Measurements from ENCODE around the gene MRPL55. TPM values are rescaled to one million over a fixed set of nuclear protein-coding genes. Genes with fewer than 3 reads are reported as not detected.

MRPL55 gene
- total and polyA plus RNA-seq, 2 of the 13 experiments (the other 11 are each of a cell fraction or from before 2014, with no cell fraction given) = 58.6 to 92.9 TPM

DNA sequence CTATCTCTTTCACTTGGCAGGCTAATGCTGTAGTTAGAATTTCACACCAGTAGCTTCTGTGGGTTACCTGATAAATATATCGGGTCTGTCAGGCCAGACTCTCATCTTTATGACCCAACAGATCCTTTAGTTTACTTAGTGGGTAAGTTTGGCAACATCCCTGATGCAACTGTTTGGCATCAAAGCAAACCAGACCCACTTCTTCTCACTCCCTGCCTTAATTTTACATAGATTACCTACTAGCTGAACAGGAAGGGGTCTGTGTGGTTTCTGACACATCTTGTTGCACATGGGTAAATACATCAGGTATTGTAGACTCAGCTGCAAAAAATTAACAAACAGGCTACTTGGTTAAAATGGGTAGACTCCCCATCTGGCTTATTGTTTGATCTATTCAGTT lies 27.8 kb upstream of the MRPL55 start (continued):
- TF ChIP-seq GATAD2A (CRISPR knock-in tag; IDR thresholded peaks at IDR 0.05) = 0 out of 2 replicates have a peak, but pooled peaks have one; percentile 12
- TF ChIP-seq, protein P1, sequence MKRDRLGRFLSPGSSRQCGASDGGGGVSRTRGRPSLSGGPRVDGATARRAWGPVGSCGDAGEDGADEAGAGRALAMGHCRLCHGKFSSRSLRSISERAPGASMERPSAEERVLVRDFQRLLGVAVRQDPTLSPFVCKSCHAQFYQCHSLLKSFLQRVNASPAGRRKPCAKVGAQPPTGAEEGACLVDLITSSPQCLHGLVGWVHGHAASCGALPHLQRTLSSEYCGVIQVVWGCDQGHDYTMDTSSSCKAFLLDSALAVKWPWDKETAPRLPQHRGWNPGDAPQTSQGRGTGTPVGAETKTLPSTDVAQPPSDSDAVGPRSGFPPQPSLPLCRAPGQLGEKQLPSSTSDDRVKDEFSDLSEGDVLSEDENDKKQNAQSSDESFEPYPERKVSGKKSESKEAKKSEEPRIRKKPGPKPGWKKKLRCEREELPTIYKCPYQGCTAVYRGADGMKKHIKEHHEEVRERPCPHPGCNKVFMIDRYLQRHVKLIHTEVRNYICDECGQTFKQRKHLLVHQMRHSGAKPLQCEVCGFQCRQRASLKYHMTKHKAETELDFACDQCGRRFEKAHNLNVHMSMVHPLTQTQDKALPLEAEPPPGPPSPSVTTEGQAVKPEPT (CRISPR knock-in tag; IDR thresholded peaks at IDR 0.05; ENCODE audit: low read depth) = no peak
- peak; percentile 23; the same call in 1 of the 2 replicates for TF ChIP-seq TBX3 (IDR thresholded peaks at IDR 0.05; ENCODE audit: borderline replicate concordance)

DNA sequence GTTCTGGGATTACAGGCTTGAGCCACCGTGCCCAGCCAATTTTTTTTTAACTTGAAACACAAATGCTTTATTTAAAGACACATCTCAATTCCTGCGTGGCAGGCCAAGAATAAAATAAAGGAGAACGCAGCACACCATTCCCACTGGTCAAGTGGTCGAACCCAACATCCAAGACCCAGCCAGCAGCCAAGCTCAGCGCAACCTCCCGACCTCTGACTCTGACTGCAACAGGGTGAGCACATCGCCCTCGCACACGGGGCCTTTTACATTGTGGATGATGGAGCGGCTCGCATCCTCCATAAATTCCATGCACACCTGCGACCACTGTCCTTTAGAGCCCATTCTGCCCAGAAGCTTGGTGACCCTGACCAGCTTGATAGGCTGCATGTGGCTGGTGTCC lies 25.5 kb upstream of the MRPL55 start:
- peaks cover 9% of the 10 kb centered on the region for H3K4me1 ChIP-seq (ENCODE audit: insufficient read depth, low read length)
- in situ Hi-C loops (cut with HindIII; ENCODE audit: extremely low pct_ligation_motif_present, low pct_unique_long_range_greater_than_20kb) (no loop called here), intact Hi-C loops (cut with micrococcal nuclease; ENCODE audit: unreplicated experiment) (no loop called here)
- no peak overlapping the region for H3K9ac ChIP-seq (ENCODE audit: insufficient read depth, low read depth, low read length)
- DNase-seq (ENCODE audit: low spot score) (no peak), ATAC-seq (no peak), FAIRE-seq (no peak)
- ChIA-PET CTCF (ENCODE audit: low intra/inter-chr PET ratio, low total read pairs) (no interaction called here), POLR2A (interaction anchor here (1.1 kb wide), 1 partner anchor 31 kb away, joined by 3 read pairs; the partner anchor contains the start of gene IBA57)
- H3K36me3 ChIP-seq (replicated peaks in 1 of 2; ENCODE audit: control insufficient read depth in 1 of 2, insufficient read depth in 2 of 2, low read length in 2 of 2) = no peaks in the 10 kb centered on the region
- WGBS (ENCODE audit: low lambda C conversion rate) = 34% methylated on average over 11 of the region's 12 CpGs
- no peak overlapping the region for H3K4me3 ChIP-seq (replicated peaks in 1 of 3; ENCODE audit: insufficient read depth in 1 of 3, low read depth in 2 of 3, low read length in 3 of 3)
- no TSS peak for BruUV-seq (replicated peaks)
- H3K9me3 ChIP-seq (ENCODE audit: low read length) = no peaks in the 10 kb centered on the region
- H3K27me3 ChIP-seq (ENCODE audit: control insufficient read depth in 1 of 2, insufficient read depth in 2 of 2, low read length in 2 of 2) = peaks cover 0 to 8% of the 10 kb centered on the region in 2 experiments; a peak in 2 of 5 replicates
- no peak overlapping the region for H2AFZ ChIP-seq (ENCODE audit: low read length)
- H3K27ac ChIP-seq (ENCODE audit: extremely low read length, insufficient read depth, low read length) = no peak overlapping the region
- H3K79me2 ChIP-seq (ENCODE audit: insufficient read depth, low read length) = no peaks in the 10 kb centered on the region
- no peak overlapping the region for H3K4me2 ChIP-seq (ENCODE audit: low read depth, low read length)
- no peaks in the 10 kb centered on the region for H4K20me1 ChIP-seq (ENCODE audit: insufficient read depth, low read length)
- TF ChIP-seq SMAD1 (CRISPR knock-in tag; IDR thresholded peaks at IDR 0.05; ENCODE audit: borderline replicate concordance, low read depth) (no peak), SIX1 (CRISPR knock-in tag; IDR thresholded peaks at IDR 0.05; ENCODE audit: borderline replicate concordance) (no peak), ZNF207 (IDR thresholded peaks at IDR 0.05; ENCODE audit: borderline replicate concordance) (no peak), NFE2 (CRISPR knock-in tag; IDR thresholded peaks at IDR 0.05) (no peak), ZNF337 (CRISPR knock-in tag; IDR thresholded peaks at IDR 0.05; ENCODE audit: borderline replicate concordance, low read depth) (no peak), MED13 (CRISPR knock-in tag; IDR thresholded peaks at IDR 0.05) (no peak), IKZF1 (IDR thresholded peaks at IDR 0.05) (no peak)
- TF ChIP-seq, protein P2, sequence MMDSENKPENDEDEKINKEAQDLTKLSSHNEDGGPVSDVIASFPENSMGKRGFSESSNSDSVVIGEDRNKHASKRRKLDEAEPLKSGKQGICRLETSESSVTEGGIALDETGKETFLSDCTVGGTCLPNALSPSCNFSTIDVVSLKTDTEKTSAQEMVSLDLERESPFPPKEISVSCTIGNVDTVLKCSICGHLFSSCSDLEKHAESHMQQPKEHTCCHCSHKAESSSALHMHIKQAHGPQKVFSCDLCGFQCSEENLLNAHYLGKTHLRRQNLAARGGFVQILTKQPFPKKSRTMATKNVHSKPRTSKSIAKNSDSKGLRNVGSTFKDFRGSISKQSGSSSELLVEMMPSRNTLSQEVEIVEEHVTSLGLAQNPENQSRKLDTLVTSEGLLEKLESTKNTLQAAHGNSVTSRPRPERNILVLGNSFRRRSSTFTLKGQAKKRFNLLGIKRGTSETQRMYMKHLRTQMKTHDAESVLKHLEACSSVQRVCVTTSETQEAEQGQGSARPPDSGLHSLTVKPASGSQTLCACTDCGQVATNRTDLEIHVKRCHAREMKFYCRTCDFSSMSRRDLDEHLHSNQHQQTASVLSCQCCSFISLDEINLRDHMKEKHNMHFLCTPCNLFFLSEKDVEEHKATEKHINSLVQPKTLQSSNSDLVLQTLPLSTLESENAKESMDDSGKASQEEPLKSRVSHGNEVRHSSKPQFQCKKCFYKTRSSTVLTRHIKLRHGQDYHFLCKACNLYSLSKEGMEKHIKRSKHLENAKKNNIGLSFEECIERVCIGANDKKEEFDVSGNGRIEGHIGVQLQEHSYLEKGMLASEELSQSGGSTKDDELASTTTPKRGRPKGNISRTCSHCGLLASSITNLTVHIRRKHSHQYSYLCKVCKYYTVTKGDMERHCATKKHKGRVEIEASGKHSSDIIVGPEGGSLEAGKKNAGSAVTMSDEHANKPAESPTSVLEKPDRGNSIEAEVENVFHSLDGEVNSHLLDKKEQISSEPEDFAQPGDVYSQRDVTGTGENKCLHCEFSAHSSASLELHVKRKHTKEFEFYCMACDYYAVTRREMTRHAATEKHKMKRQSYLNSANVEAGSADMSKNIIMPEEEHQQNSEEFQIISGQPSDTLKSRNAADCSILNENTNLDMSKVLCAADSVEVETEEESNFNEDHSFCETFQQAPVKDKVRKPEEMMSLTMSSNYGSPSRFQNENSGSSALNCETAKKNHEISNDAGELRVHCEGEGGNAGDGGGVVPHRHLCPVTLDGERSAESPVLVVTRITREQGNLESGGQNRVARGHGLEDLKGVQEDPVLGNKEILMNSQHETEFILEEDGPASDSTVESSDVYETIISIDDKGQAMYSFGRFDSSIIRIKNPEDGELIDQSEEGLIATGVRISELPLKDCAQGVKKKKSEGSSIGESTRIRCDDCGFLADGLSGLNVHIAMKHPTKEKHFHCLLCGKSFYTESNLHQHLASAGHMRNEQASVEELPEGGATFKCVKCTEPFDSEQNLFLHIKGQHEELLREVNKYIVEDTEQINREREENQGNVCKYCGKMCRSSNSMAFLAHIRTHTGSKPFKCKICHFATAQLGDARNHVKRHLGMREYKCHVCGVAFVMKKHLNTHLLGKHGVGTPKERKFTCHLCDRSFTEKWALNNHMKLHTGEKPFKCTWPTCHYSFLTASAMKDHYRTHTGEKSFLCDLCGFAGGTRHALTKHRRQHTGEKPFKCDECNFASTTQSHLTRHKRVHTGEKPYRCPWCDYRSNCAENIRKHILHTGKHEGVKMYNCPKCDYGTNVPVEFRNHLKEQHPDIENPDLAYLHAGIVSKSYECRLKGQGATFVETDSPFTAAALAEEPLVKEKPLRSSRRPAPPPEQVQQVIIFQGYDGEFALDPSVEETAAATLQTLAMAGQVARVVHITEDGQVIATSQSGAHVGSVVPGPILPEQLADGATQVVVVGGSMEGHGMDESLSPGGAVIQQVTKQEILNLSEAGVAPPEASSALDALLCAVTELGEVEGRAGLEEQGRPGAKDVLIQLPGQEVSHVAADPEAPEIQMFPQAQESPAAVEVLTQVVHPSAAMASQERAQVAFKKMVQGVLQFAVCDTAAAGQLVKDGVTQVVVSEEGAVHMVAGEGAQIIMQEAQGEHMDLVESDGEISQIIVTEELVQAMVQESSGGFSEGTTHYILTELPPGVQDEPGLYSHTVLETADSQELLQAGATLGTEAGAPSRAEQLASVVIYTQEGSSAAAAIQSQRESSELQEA (CRISPR knock-in tag; IDR thresholded peaks at IDR 0.05; ENCODE audit: not compliant biosample characterization) = no peak

Measured in HepG2 (cell line).